A673 (cell line): ENCODE results near the gene ANKRD11.

Experiments used
- EZH2 ChIP-seq: fragments of 200-600 bp; sonication (generic); IDR thresholded peaks from 2 replicates; pipeline ENCODE4 v1.6.1; 2017; ENCODE audit warnings: borderline replicate concordance, low read depth, mild to moderate bottlenecking, mixed read lengths, antibody characterized with exemption, low read length; ENCODE audit not compliant: poor library complexity, severe bottlenecking
- TF ChIP-seq, protein P1 (sequence below): fragments of 300-800, 200-600 bp; sonication (generic); conservative IDR thresholded peaks from 2 replicates; pipeline ENCODE4 v1.5.1; 2017; ENCODE audit warnings: low read depth, mild to moderate bottlenecking, antibody characterized with exemption, low read length, moderate library complexity, mixed read lengths

DNA sequence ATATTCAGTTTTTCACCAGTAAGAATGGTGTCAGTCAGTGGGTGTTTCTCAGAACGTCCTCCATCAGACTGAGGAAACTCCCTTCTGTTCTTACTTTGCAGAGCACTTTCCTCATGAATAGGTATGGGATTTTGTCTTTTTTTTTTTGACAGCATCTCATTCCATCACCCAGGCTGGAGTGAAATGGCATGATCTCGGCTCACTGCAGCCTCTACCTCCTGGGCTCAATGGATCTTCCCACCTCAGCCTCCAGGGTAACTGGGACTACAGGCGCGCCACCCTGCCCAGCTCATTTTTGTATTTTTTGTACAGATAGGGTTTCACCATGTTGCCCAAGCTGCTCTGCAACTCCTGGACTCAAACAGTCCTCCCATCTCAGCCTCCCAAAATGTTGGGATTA, 142.6 kb downstream of the ANKRD11 start:
- TF ChIP-seq, protein P1, sequence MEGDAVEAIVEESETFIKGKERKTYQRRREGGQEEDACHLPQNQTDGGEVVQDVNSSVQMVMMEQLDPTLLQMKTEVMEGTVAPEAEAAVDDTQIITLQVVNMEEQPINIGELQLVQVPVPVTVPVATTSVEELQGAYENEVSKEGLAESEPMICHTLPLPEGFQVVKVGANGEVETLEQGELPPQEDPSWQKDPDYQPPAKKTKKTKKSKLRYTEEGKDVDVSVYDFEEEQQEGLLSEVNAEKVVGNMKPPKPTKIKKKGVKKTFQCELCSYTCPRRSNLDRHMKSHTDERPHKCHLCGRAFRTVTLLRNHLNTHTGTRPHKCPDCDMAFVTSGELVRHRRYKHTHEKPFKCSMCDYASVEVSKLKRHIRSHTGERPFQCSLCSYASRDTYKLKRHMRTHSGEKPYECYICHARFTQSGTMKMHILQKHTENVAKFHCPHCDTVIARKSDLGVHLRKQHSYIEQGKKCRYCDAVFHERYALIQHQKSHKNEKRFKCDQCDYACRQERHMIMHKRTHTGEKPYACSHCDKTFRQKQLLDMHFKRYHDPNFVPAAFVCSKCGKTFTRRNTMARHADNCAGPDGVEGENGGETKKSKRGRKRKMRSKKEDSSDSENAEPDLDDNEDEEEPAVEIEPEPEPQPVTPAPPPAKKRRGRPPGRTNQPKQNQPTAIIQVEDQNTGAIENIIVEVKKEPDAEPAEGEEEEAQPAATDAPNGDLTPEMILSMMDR = no peak
- TF ChIP-seq EZH2 = no peak
